GM18951 (cell line): ENCODE data around the gene CREB5.

ENCODE experiments used
- POLR2A ChIP-seq: IDR thresholded peaks from 4 replicates; pipeline ENCODE4 v1.6.1; 2011; ENCODE audit warnings: mild to moderate bottlenecking; ENCODE audit not compliant: insufficient read length, insufficient read depth; ENCODE audit errors: extremely low read depth
- in situ Hi-C: fragments of 300-500 bp; cut with MboI; formaldehyde crosslinking; loops from one replicate; pipeline ENCODE4 v1.12.0; 2022; ENCODE audit warnings: low sequenced_read_pairs, mixed read lengths, inconsistent platforms; ENCODE audit not compliant: unreplicated experiment

Gene CREB5

GRCh38 chr7:28749638-28750037 lies 337.3 kb downstream of the CREB5 start:
- in situ Hi-C loops, result no loop called here
- no peak for TF ChIP-seq POLR2A

GRCh38 chr7:28750981-28751380 lies 338.7 kb downstream of the CREB5 start:
- no peak for TF ChIP-seq POLR2A
- in situ Hi-C loops, result no loop called here

GRCh38 chr7:28753613-28754012 lies 341.3 kb downstream of the CREB5 start:
- in situ Hi-C loops, result no loop called here
- no peak for TF ChIP-seq POLR2A

GRCh38 chr7:28754027-28754426 lies 341.7 kb downstream of the CREB5 start:
- in situ Hi-C loops, result no loop called here
- TF ChIP-seq POLR2A, result no peak

- TF ChIP-seq POLR2A, result no peak
- in situ Hi-C loops, result no loop called here
Observed at GRCh38 chr7:28754447-28754846, 342.1 kb downstream of the CREB5 start.

GRCh38 chr7:28755255-28755654 lies 342.9 kb downstream of the CREB5 start:
- TF ChIP-seq POLR2A, result no peak
- in situ Hi-C loops, result no loop called here

- in situ Hi-C loops, result no loop called here
Observed at GRCh38 chr7:28758186-28758585, 345.9 kb downstream of the CREB5 start.

DNA sequence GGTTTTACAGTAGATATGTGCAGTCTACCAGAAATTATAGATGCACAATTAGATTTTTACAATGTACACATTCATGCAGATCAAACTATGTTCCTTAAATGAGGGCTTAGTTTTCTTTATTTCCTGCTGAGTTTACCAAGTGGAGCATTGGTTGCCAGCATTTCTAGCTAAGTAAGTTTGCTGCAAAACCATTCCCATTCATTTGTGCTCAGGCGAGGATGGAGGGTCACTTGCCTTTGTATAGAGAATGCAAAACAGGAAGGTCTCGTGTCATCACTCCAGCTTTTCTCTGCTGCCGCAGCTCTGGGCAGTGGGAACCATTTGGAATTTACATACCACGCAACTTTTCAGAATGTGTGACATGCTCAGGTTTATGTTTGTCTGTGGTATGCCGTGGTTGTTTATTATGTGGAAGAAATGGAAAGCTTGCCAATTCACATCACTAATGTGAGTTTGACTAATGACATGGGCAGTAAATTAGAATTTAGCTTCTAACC lies 347.2 kb downstream of the CREB5 start:
- in situ Hi-C loops, result no loop called here
- TF ChIP-seq POLR2A, result no peak

More at GRCh38 chr7:28758186-28758585, 345.9 kb downstream of the CREB5 start:
- no peak for TF ChIP-seq POLR2A

DNA sequence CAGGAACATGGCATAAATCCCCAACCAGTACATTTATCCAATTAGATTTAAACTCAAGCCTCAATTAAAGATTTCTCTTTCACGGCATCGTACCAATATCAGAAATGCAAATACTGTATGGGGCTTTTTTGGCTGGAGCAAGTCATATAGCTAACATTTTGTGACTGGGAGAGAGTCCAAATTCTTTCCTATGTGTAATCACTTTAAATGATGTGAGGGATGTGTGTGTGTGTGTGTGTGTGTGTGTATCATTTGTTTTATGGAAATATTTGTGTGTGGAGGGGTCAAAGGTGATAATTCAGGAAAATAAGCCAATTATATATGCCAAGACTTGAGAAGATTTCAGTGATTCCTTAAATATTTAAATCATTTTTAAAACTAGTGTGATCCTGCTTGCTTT lies 349.2 kb downstream of the CREB5 start:
- TF ChIP-seq POLR2A, result no peak
- in situ Hi-C loops, result no loop called here

DNA sequence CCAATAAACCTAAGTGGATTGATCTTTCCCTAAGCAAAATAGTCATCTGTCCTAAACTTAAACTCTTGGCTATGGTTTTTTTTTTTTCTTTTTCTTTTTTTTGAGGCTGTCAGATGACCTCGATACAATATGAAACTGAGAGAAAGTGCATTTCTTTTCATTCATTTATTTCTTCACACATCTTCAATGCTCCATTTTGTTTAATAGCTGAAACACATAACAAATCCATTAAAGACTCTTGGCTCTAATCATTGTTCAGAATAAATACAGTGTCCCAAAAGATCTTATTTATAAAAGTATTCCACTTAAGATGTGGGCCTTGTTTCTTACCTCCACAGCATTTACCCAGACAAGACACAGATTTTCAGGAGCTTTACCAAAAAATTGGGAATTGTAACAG lies 350.3 kb downstream of the CREB5 start:
- in situ Hi-C loops, result no loop called here
- no peak for TF ChIP-seq POLR2A

DNA sequence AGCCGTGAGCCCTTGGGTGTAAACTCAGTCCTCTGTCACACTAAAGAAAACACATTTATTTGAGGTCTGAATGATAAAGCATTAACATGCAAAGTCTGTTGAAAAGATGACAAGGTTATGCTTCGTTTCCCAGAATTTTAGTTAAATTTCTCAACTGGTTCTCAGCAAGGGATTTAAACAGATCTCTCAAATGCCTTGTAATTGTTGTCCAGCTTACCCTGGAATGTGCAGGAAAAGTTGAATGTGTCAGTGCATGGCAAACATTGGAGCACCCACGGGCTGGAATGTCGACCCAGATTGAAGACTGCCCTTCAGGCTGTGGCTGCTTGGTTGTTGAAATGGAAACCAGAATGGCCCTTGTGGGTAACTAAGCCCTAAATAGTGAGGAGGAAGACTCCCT lies 354.0 kb downstream of the CREB5 start:
- no peak for TF ChIP-seq POLR2A
- in situ Hi-C loops, result no loop called here

- no peak for TF ChIP-seq POLR2A
- in situ Hi-C loops, result no loop called here
Observed at GRCh38 chr7:28767356-28767755, 355.0 kb downstream of the CREB5 start.

GRCh38 chr7:28768577-28769147 lies 356.3 kb downstream of the CREB5 start:
- in situ Hi-C loops, result no loop called here

DNA sequence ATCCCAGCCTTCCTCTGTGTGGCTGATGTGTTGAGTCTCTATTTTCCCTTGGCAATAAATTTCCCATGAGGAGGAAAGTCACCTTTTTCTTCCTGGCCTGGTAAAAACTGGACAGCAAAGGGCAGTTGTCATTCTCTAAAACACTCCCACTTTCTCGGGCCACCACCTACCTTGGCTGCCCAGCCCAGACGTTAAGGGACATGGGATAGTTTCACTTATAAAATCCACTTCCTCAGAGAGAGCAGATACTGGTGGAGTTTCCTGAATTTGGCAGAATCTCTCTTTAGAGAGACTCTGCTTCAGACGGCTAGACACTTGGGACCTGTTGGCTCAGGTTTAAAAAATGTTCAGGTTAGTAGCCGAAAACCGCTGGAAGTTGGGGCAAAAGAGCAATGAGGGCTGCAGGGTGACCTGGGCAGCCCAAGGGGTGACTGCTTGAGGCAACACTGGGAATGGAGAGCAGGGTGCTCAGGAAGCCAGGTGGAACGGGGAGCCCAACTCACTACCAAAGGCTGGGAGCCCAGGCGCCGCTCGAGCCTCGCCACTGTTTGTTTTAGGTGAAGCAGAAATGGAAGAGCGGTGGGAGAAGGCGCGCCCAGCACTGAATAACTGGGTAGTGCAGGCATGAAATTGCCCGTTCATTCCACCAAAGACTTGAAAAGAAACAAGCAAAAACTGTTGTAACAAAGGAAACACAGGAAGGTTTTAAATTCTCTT lies 359.7 kb downstream of the CREB5 start:
- no peak for TF ChIP-seq POLR2A
- in situ Hi-C loops, result no loop called here

More at GRCh38 chr7:28768577-28769147, 356.3 kb downstream of the CREB5 start:
- no peak for TF ChIP-seq POLR2A
